HuH-7.5 (cell line): Measurements from ENCODE around the gene KDM5D.

Experiments
- DNase-seq: peaks from one replicate; pipeline ENCODE4 v3.0.0; 2011; ENCODE audit warnings: low spot score

The KDM5D gene

GRCh38 chrY:19744381-19745378, at the start of gene KDM5D:
Gene KDM5D, minus strand, starts transcription at chrY:19744726. Its CDS starts 192 bp downstream, at chrY:19744534.
- no peak for DNase-seq

- DNase-seq, result no peak
Observed at GRCh38 chrY:19768375-19768774, 23.8 kb upstream of the KDM5D start.

GRCh38 chrY:19743331-19743730, 1.2 kb downstream of the KDM5D start:
- no peak for DNase-seq

GRCh38 chrY:19742153-19742552, 2.4 kb downstream of the KDM5D start:
- no peak for DNase-seq

GRCh38 chrY:19734425-19734824, 10.1 kb downstream of the KDM5D start:
- DNase-seq, result no peak

- no peak for DNase-seq
Observed at GRCh38 chrY:19717950-19718349, 26.6 kb downstream of the KDM5D start.

GRCh38 chrY:19717146-19717545, 27.4 kb downstream of the KDM5D start:
- DNase-seq, result no peak

GRCh38 chrY:19715226-19715625, 29.3 kb downstream of the KDM5D start:
- no peak for DNase-seq

- DNase-seq, result no peak
Observed at GRCh38 chrY:19713430-19713829, 31.1 kb downstream of the KDM5D start.

- no peak for DNase-seq
Observed at GRCh38 chrY:19706273-19706672, 38.3 kb downstream of the KDM5D start.

- DNase-seq, result no peak
Observed at GRCh38 chrY:19698495-19698894, 46.0 kb downstream of the KDM5D start.

- no peak for DNase-seq
Observed at GRCh38 chrY:19680821-19681220, 63.7 kb downstream of the KDM5D start.
